Astrocyte (in vitro differentiated cells and primary cell): ENCODE measurements around the gene KATNA1. TPM values are rescaled to one million over a fixed set of nuclear protein-coding genes. Genes with fewer than 3 reads are reported as not detected.

Experiments used
- DNase-seq: peaks from one replicate; pipeline ENCODE4 v3.0.0-alpha.2; 2010; ENCODE audit warnings: low read depth
- FAIRE-seq: peaks from 2 replicates; lab custom pipeline; 2011; peaks lifted over from hg19 to GRCh38; lab: Jason Lieb, UNC
- H2AFZ ChIP-seq: 2 replicates; pipeline ENCODE4 v1.6.0; 2012; ENCODE audit warnings: low read depth, low read length, inconsistent platforms
- H3K27ac ChIP-seq: 2 replicates; pipeline ENCODE4 v1.5.1; 2011; ENCODE audit warnings: low read depth, low read length, inconsistent platforms
- H3K27me3 ChIP-seq: 2 replicates; pipeline ENCODE4 v1.6.0; 2011; ENCODE audit warnings: low read length, inconsistent platforms; ENCODE audit not compliant: insufficient read depth
- H3K36me3 ChIP-seq: 2 replicates; pipeline ENCODE4 v1.5.1; 2011; ENCODE audit warnings: low read length, inconsistent platforms; ENCODE audit not compliant: insufficient read depth
- H3K4me1 ChIP-seq: 2 replicates; pipeline ENCODE4 v1.5.1; 2011; ENCODE audit warnings: low read length, inconsistent platforms; ENCODE audit not compliant: insufficient read depth
- H3K4me2 ChIP-seq: 2 replicates; pipeline ENCODE4 v1.6.0; 2012; ENCODE audit warnings: low read length, inconsistent platforms
- H3K4me3 ChIP-seq: 2 replicates; pipeline ENCODE4 v1.5.1; 2011; ENCODE audit warnings: low read depth, mild to moderate bottlenecking, low read length, inconsistent platforms; ENCODE audit not compliant: insufficient read depth
- H3K79me2 ChIP-seq: 2 replicates; pipeline ENCODE4 v1.6.0; 2012; ENCODE audit warnings: mild to moderate bottlenecking, low read length, inconsistent platforms; ENCODE audit not compliant: insufficient read depth
- H3K9ac ChIP-seq: 2 replicates; pipeline ENCODE4 v1.6.0; 2012; ENCODE audit warnings: mild to moderate bottlenecking, low read length, inconsistent platforms
- H3K9me3 ChIP-seq: 2 replicates; pipeline ENCODE4 v1.5.1; 2012; ENCODE audit warnings: low read depth, mild to moderate bottlenecking, low read length, inconsistent platforms; ENCODE audit not compliant: insufficient read depth
- H4K20me1 ChIP-seq: 2 replicates; pipeline ENCODE4 v1.6.0; 2012; ENCODE audit warnings: low read length, inconsistent platforms; ENCODE audit not compliant: insufficient read depth
- H3K27ac Mint-ChIP-seq: one replicate; pipeline ENCODE4 v1.8.0; 2021; ENCODE audit warnings: mild to moderate bottlenecking, mixed read lengths; ENCODE audit not compliant: unreplicated experiment
- H3K27me3 Mint-ChIP-seq: one replicate; pipeline ENCODE4 v1.8.0; 2021; ENCODE audit warnings: low read depth, mixed read lengths; ENCODE audit not compliant: unreplicated experiment
- H3K36me3 Mint-ChIP-seq: one replicate; pipeline ENCODE4 v1.8.0; 2021; ENCODE audit warnings: low read depth, mixed read lengths; ENCODE audit not compliant: unreplicated experiment
- H3K4me1 Mint-ChIP-seq: one replicate; pipeline ENCODE4 v1.8.0; 2021; ENCODE audit warnings: low read depth, mixed read lengths; ENCODE audit not compliant: unreplicated experiment
- H3K4me3 Mint-ChIP-seq: one replicate; pipeline ENCODE4 v1.8.0; 2021; ENCODE audit warnings: mild to moderate bottlenecking, moderate library complexity, mixed read lengths; ENCODE audit not compliant: unreplicated experiment
- H3K9me3 Mint-ChIP-seq: one replicate; pipeline ENCODE4 v1.8.0; 2021; ENCODE audit warnings: mild to moderate bottlenecking, mixed read lengths; ENCODE audit not compliant: unreplicated experiment
- CTCF ChIP-seq: IDR thresholded peaks from 2 replicates; pipeline ENCODE4 v1.5.1; 2011; ENCODE audit warnings: low read depth, mild to moderate bottlenecking, inconsistent platforms, low read length, moderate library complexity; ENCODE audit not compliant: insufficient read depth
- EZH2 ChIP-seq: IDR thresholded peaks from 2 replicates; pipeline ENCODE4 v1.6.1; 2012; ENCODE audit warnings: mild to moderate bottlenecking, low read length, inconsistent platforms; ENCODE audit not compliant: insufficient read depth
- total RNA-seq: library from RNA; stranded (reverse); gene quantifications from 2 replicates; pipeline ENCODE4 v1.2.1, GENCODE V29; 2021

Gene KATNA1
- total RNA-seq, 1 donor from 2014 or later: 14.3 TPM

- Histone ChIP-seq H3K4me1 (no peaks in the 10 kb centered on the region), H3K4me2 (no peak overlapping the region), H3K4me3 (no peak overlapping the region), H2AFZ (no peak overlapping the region), H3K9ac (no peak overlapping the region), H3K79me2 (no peaks in the 10 kb centered on the region), H3K27me3 (peaks cover 5% of the 10 kb centered on the region), H3K36me3 (no peaks in the 10 kb centered on the region), H3K9me3 (no peaks in the 10 kb centered on the region), H4K20me1 (no peaks in the 10 kb centered on the region), H3K27ac (no peak overlapping the region)
- Mint-ChIP-seq H3K27ac (no peak overlapping the region), H3K36me3 (no peaks in the 10 kb centered on the region), H3K4me3 (no peak overlapping the region), H3K27me3 (peaks cover 38% of the 10 kb centered on the region), H3K4me1 (no peaks in the 10 kb centered on the region), H3K9me3 (no peaks in the 10 kb centered on the region)
- TF ChIP-seq CTCF (no peak), EZH2 (no peak)
- no peak for DNase-seq
- FAIRE-seq: no peak
These were observed 90.5 kb downstream of the KATNA1 start for GRCh38 chr6:149558029-149558428.

- Histone ChIP-seq H3K4me1 (no peaks in the 10 kb centered on the region), H3K9me3 (no peaks in the 10 kb centered on the region), H3K27ac (no peak overlapping the region), H3K9ac (no peak overlapping the region), H3K79me2 (no peaks in the 10 kb centered on the region), H3K4me3 (no peak overlapping the region), H3K4me2 (no peak overlapping the region), H3K36me3 (no peaks in the 10 kb centered on the region), H2AFZ (no peak overlapping the region), H3K27me3 (peaks cover 2% of the 10 kb centered on the region), H4K20me1 (no peaks in the 10 kb centered on the region)
- Mint-ChIP-seq H3K36me3 (no peaks in the 10 kb centered on the region), H3K4me1 (no peaks in the 10 kb centered on the region), H3K9me3 (no peaks in the 10 kb centered on the region), H3K27ac (no peak overlapping the region), H3K27me3 (peaks cover 46% of the 10 kb centered on the region), H3K4me3 (no peak overlapping the region)
- TF ChIP-seq CTCF (no peak), EZH2 (no peak)
- no peak for DNase-seq
- no peak for FAIRE-seq
These were observed 96.6 kb downstream of the KATNA1 start for GRCh38 chr6:149551920-149552319.

GRCh38 chr6:149545754-149546471 is 102.6 kb downstream of the KATNA1 start, which contains the start of gene PPIL4:
TSS of gene PPIL4 (minus strand) at chr6:149546043. CDS start at chr6:149546005, 38 bp downstream.
- DNase-seq (peak; percentile 89), FAIRE-seq (no peak)
- H3K27me3 ChIP-seq: no peaks in the 10 kb centered on the region
- H4K20me1 ChIP-seq: peaks cover 33% of the 10 kb centered on the region
- H3K4me1 ChIP-seq: peaks cover 7% of the 10 kb centered on the region
- H3K36me3 Mint-ChIP-seq: no peaks in the 10 kb centered on the region
- peak within 1 kb of the TSS; percentile 100 for H3K27ac ChIP-seq
- peaks cover under 1% of the 10 kb centered on the region for H3K36me3 ChIP-seq
- H3K9me3 ChIP-seq: no peaks in the 10 kb centered on the region
- peak within 1 kb of the TSS; percentile 97 for H3K4me3 Mint-ChIP-seq
- peaks cover 19% of the 10 kb centered on the region for H3K27me3 Mint-ChIP-seq
- peak within 1 kb of the TSS; percentile 100 for H3K27ac Mint-ChIP-seq
- peak within 1 kb of the TSS; percentile 100 for H3K9ac ChIP-seq
- H2AFZ ChIP-seq: peak within 1 kb of the TSS; percentile 55
- peaks cover 16% of the 10 kb centered on the region for H3K4me1 Mint-ChIP-seq
- H3K79me2 ChIP-seq: peaks cover 49% of the 10 kb centered on the region
- H3K4me3 ChIP-seq: peak within 1 kb of the TSS; percentile 100
- peak; percentile 64 for TF ChIP-seq CTCF
- TF ChIP-seq EZH2: no peak
- peak within 1 kb of the TSS; percentile 94 for H3K4me2 ChIP-seq
- no peaks in the 10 kb centered on the region for H3K9me3 Mint-ChIP-seq
